H9 (cell line): Measurements from ENCODE around the gene CTIF. TPM values are rescaled to one million over a fixed set of nuclear protein-coding genes. Genes with fewer than 3 reads are reported as not detected.

ENCODE experiments used
- DNase-seq: peaks from one replicate; pipeline ENCODE4 v3.0.0-alpha.2; 2017
- H2AFZ ChIP-seq: one replicate; pipeline ENCODE4 v1.6.1; 2013; ENCODE audit warnings: mild to moderate bottlenecking, low read length, control low read depth, moderate library complexity
- H2AK5ac ChIP-seq: 2 replicates; pipeline ENCODE4 v1.6.1; 2013; ENCODE audit warnings: low read length, control low read depth, mixed read lengths; ENCODE audit not compliant: insufficient read length
- H2BK120ac ChIP-seq: one replicate; pipeline ENCODE4 v1.6.1; 2013; ENCODE audit warnings: low read depth, mild to moderate bottlenecking, low read length, control low read depth, inconsistent platforms; ENCODE audit not compliant: poor library complexity, severe bottlenecking
- H2BK12ac ChIP-seq: 2 replicates; pipeline ENCODE4 v1.6.1; 2013; ENCODE audit warnings: low read length, control low read depth, mixed read lengths, low read depth; ENCODE audit not compliant: insufficient read length
- H2BK15ac ChIP-seq: 2 replicates; pipeline ENCODE4 v1.6.1; 2013; ENCODE audit warnings: low read depth, low read length, control low read depth
- H2BK20ac ChIP-seq: one replicate; pipeline ENCODE4 v1.6.1; 2013; ENCODE audit warnings: low read depth, mild to moderate bottlenecking, low read length, control low read depth, inconsistent platforms; ENCODE audit not compliant: poor library complexity, severe bottlenecking
- H2BK5ac ChIP-seq: 2 replicates; pipeline ENCODE4 v1.6.1; 2013; ENCODE audit warnings: low read length, control low read depth, mixed read lengths; ENCODE audit not compliant: insufficient read length
- H3K14ac ChIP-seq: 2 replicates; pipeline ENCODE4 v1.6.1; 2013; ENCODE audit warnings: low read length, control low read depth; ENCODE audit not compliant: insufficient read depth
- H3K18ac ChIP-seq: 2 replicates; pipeline ENCODE4 v1.6.1; 2013; ENCODE audit warnings: low read depth, mild to moderate bottlenecking, mixed read lengths, low read length, control low read depth; ENCODE audit not compliant: insufficient read length
- H3K23ac ChIP-seq: 2 replicates; pipeline ENCODE4 v1.6.1; 2013; ENCODE audit warnings: low read length, control low read depth, mixed read lengths, low read depth; ENCODE audit not compliant: insufficient read length
- H3K23me2 ChIP-seq: 2 replicates; pipeline ENCODE4 v1.6.1; 2013; ENCODE audit warnings: low read depth, mild to moderate bottlenecking, mixed read lengths, low read length, control low read depth; ENCODE audit not compliant: insufficient read length, poor library complexity, severe bottlenecking
- H3K27ac ChIP-seq: 2 replicates; pipeline ENCODE4 v1.5.1; 2013; ENCODE audit warnings: low read length, control low read depth, mixed read lengths, low read depth; ENCODE audit not compliant: insufficient read length
- H3K27me3 ChIP-seq: 2 replicates; pipeline ENCODE4 v1.6.1; 2013; ENCODE audit warnings: low read length, control low read depth, inconsistent platforms; ENCODE audit not compliant: insufficient read depth
- H3K4ac ChIP-seq: 2 replicates; pipeline ENCODE4 v1.6.1; 2013; ENCODE audit warnings: low read depth, mild to moderate bottlenecking, control low read depth, inconsistent platforms, low read length, moderate library complexity
- H3K4me1 ChIP-seq: 2 replicates; pipeline ENCODE4 v1.6.1; 2013; ENCODE audit warnings: low read length, control low read depth, inconsistent platforms; ENCODE audit not compliant: insufficient read depth
- H3K4me2 ChIP-seq: 2 replicates; pipeline ENCODE4 v1.6.1; 2013; ENCODE audit warnings: low read length, control low read depth, mixed read lengths; ENCODE audit not compliant: insufficient read length, insufficient read depth
- H3K56ac ChIP-seq: 2 replicates; pipeline ENCODE4 v1.6.1; 2013; ENCODE audit warnings: low read depth, mild to moderate bottlenecking, mixed read lengths, low read length, control low read depth; ENCODE audit not compliant: insufficient read length
- H3K79me1 ChIP-seq: 2 replicates; pipeline ENCODE4 v1.6.1; 2013; ENCODE audit warnings: low read depth, mild to moderate bottlenecking, moderate library complexity, low read length, control low read depth, inconsistent platforms; ENCODE audit not compliant: insufficient read depth, poor library complexity, severe bottlenecking
- H3K79me2 ChIP-seq: 2 replicates; pipeline ENCODE4 v1.6.1; 2013; ENCODE audit warnings: low read length, control low read depth, inconsistent platforms; ENCODE audit not compliant: insufficient read depth
- H3K9ac ChIP-seq: 2 replicates; pipeline ENCODE4 v1.6.1; 2013; ENCODE audit warnings: low read length, control low read depth, mixed read lengths; ENCODE audit not compliant: insufficient read length; ENCODE audit errors: extremely low read depth
- H3K9me3 ChIP-seq: one replicate; pipeline ENCODE4 v1.6.1; 2013; ENCODE audit warnings: low read depth, low read length, inconsistent platforms; ENCODE audit not compliant: control insufficient read depth
- H3T11ph ChIP-seq: one replicate; pipeline ENCODE4 v1.6.1; 2013; ENCODE audit warnings: mild to moderate bottlenecking, low read length, control low read depth, inconsistent platforms
- H4K20me1 ChIP-seq: one replicate; pipeline ENCODE4 v1.6.1; 2013; ENCODE audit not compliant: control insufficient read depth, insufficient read length, insufficient read depth
- H4K5ac ChIP-seq: 2 replicates; pipeline ENCODE4 v1.6.1; 2013; ENCODE audit warnings: low read depth, mild to moderate bottlenecking, mixed read lengths, low read length, control low read depth; ENCODE audit not compliant: insufficient read length
- H4K8ac ChIP-seq: replicated peaks from 2 replicates; pipeline ENCODE4 v1.6.1; 2013; ENCODE audit warnings: low read length, control low read depth, mixed read lengths, low read depth; ENCODE audit not compliant: insufficient read length
- H4K91ac ChIP-seq: 2 replicates; pipeline ENCODE4 v1.6.1; 2013; ENCODE audit warnings: low read depth, mild to moderate bottlenecking, moderate library complexity, mixed read lengths, low read length, control low read depth; ENCODE audit not compliant: insufficient read length
- H3K27ac Mint-ChIP-seq, 3 experiments: 2 replicates in 2 of 3; 3 replicates in 1 of 3; pipeline ENCODE4 v1.8.0; 2020 to 2021; ENCODE audit warnings: mixed read lengths in 3 of 3, mild to moderate bottlenecking in 1 of 3, moderate library complexity in 1 of 3
- H3K27me3 Mint-ChIP-seq: 2 replicates; pipeline ENCODE4 v1.8.0; 2021; ENCODE audit warnings: low read depth, mild to moderate bottlenecking, moderate library complexity, mixed read lengths
- H3K36me3 Mint-ChIP-seq, 3 experiments: 2 replicates in 2 of 3; 3 replicates in 1 of 3; pipeline ENCODE4 v1.8.0; 2020 to 2021; ENCODE audit warnings: low read depth in 3 of 3, mixed read lengths in 3 of 3; ENCODE audit not compliant: insufficient read depth in 1 of 3
- H3K4me1 Mint-ChIP-seq, 2 experiments: 2 replicates each; pipeline ENCODE4 v1.8.0; 2020; ENCODE audit warnings: mixed read lengths in 2 of 2
- H3K4me3 Mint-ChIP-seq, 2 experiments: 2 replicates in 1 of 2; 3 replicates in 1 of 2; pipeline ENCODE4 v1.8.0; 2020 to 2021; ENCODE audit warnings: mild to moderate bottlenecking in 2 of 2, mixed read lengths in 2 of 2, moderate library complexity in 1 of 2
- H3K9me3 Mint-ChIP-seq, 2 experiments: 2 replicates in 1 of 2; 3 replicates in 1 of 2; pipeline ENCODE4 v1.8.0; 2020; ENCODE audit warnings: mild to moderate bottlenecking in 2 of 2, mixed read lengths in 2 of 2, moderate library complexity in 1 of 2
- CTCF ChIP-seq: fragments of 200-600 bp; sonication (generic); conservative IDR thresholded peaks from 3 replicates; pipeline ENCODE4 v1.8.0; 2021; ENCODE audit warnings: antibody characterized with exemption, mild to moderate bottlenecking
- WGBS: extraction: QIAGEN DNeasy Blood & Tissue Kit; methylation state at CpG from one replicate; pipeline ENCODE4 v1.1.7; 2013; ENCODE audit warnings: missing lambda C conversion rate, low lambda C conversion rate, mixed read lengths; ENCODE audit not compliant: insufficient read length; ENCODE audit errors: extremely low coverage; 5-methylcytosine and 5-hydroxymethylcytosine counted together
- total RNA-seq: library from RNA; stranded (reverse); gene quantifications from 2 replicates; pipeline ENCODE4 v1.2.1, GENCODE V29; 2021

The CTIF gene
- total RNA-seq, 1 experiment from 2014 or later: 15.8 TPM

DNA sequence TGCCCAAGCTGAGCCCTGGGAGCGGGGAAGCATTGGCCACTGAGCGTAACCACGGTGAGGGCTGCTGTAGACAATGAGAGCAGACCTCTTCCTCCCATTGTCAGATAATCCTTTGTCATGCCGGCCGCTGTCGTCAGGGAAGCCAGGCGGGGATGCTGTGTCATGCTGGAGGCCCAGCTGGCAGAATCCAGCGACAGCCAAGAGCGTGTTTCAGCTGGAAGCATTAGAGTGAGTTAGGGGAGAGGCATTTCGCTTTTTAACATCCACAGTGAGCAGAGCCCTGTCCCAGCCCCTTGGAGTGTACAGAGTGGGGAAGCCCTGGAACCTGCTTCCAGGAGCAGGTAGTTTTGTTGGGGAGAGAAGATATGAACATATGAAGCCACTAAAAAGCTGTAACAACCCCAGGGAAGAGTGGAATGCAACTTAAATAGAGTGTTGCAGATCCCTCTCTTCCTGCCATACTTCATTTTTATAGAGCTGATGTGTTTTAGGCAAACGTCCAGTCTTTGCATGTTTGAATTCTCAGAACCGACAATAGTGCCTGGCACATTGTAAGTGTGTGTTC is 7.0 kb downstream of the CTIF start:
- WGBS: no CpG with 5 or more reads among the region's 12 CpGs

More for the DNA sequence above, 7.0 kb downstream of the CTIF start:
- H3K14ac ChIP-seq: no peak overlapping the region
- no peaks in the 10 kb centered on the region for H3K79me2 ChIP-seq
- Mint-ChIP-seq H3K36me3 (peaks cover 0 to 7% (median 3%) of the 10 kb centered on the region in 3 experiments; a peak in 3 of 7 replicates), H3K27me3 (peaks cover 49% of the 10 kb centered on the region), H3K4me1 (peaks cover 76 to 77% of the 10 kb centered on the region in 2 experiments), H3K4me3 (peak overlapping the region; percentile 22 to 31; a peak in 3 of 5 replicates), H3K9me3 (no peaks in the 10 kb centered on the region), H3K27ac (peak overlapping the region in 2 of 3 experiments; percentile 84 to 93; a peak in 4 of 7 replicates)
- H3K23ac ChIP-seq: no peak overlapping the region
- H3K56ac ChIP-seq: no peak overlapping the region
- no peak overlapping the region for H3K9ac ChIP-seq
- H3K23me2 ChIP-seq: peaks cover 5% of the 10 kb centered on the region
- no peak for TF ChIP-seq CTCF
- H2BK12ac ChIP-seq: no peak overlapping the region
- H3K4me2 ChIP-seq: no peak overlapping the region
- peak; percentile 92 for DNase-seq
- no peak overlapping the region for H4K91ac ChIP-seq
- H2BK120ac ChIP-seq: peak overlapping the region; percentile 1
- no peak overlapping the region for H2AK5ac ChIP-seq
- no peak overlapping the region for H2BK5ac ChIP-seq
- H3K4ac ChIP-seq: no peak overlapping the region
- no peak overlapping the region for H2BK15ac ChIP-seq
- H4K8ac ChIP-seq: no peak overlapping the region
- H4K5ac ChIP-seq: no peak overlapping the region
- no peaks in the 10 kb centered on the region for H3K9me3 ChIP-seq
- H3K4me1 ChIP-seq: peaks cover 33% of the 10 kb centered on the region; the same call in 1 of the 2 replicates
- no peak overlapping the region for H3K27ac ChIP-seq
- no peaks in the 10 kb centered on the region for H4K20me1 ChIP-seq
- H3K18ac ChIP-seq: peak overlapping the region; percentile 39
- H2AFZ ChIP-seq: no peak overlapping the region
- peaks cover 4% of the 10 kb centered on the region for H3K79me1 ChIP-seq
- H2BK20ac ChIP-seq: no peak overlapping the region
- no peak overlapping the region for H3T11ph ChIP-seq
- H3K27me3 ChIP-seq: no peaks in the 10 kb centered on the region
